Naive thymus-derived CD8-positive, alpha-beta T cell (primary cell): Measurements from ENCODE around the gene GPR27. TPM values are rescaled to one million over a fixed set of nuclear protein-coding genes. Genes with fewer than 3 reads are reported as not detected.

Experiments used
- ATAC-seq, 2 donors: fragments of 150-1000 bp; cut with Tn5 transposase in 1 of 2; sonication (Bioruptor Pico), chemical (Tn5 transposase) in 1 of 2; 1 replicate in 1 of 2; 2 replicates in 1 of 2; pipeline ENCODE4 v1.10.0; 2021; ENCODE audit warnings: mild to moderate bottlenecking in 2 of 2, moderate library complexity in 2 of 2
- POLR2A ChIA-PET: fragments of 350-600 bp; sonication (Branson Sonifier 250); formaldehyde crosslinking; loops from one replicate; lab custom pipeline; 2021; ENCODE audit warnings: antibody characterized with exemption; lab: Charles Lee
- DNase-seq, 10 donors: peaks; one replicate each; pipeline versions ENCODE4 v3.0.0 to v3.0.0-alpha.2; 2020 to 2022
- H3K27ac Mint-ChIP-seq, 10 donors: one replicate each; pipeline ENCODE4 v1.8.0; 2020 to 2022; ENCODE audit warnings: mild to moderate bottlenecking in 10 of 10, mixed read lengths in 10 of 10, moderate library complexity in 4 of 10, inconsistent platforms in 1 of 10
- H3K27me3 Mint-ChIP-seq, 5 donors: one replicate each; pipeline ENCODE4 v1.8.0; 2021 to 2022; ENCODE audit warnings: mixed read lengths in 5 of 5
- H3K36me3 Mint-ChIP-seq, 3 donors: one replicate each; pipeline ENCODE4 v1.8.0; 2020 to 2022; ENCODE audit warnings: mixed read lengths in 3 of 3, mild to moderate bottlenecking in 2 of 3, inconsistent platforms in 1 of 3
- H3K4me1 Mint-ChIP-seq, 4 donors: one replicate each; pipeline ENCODE4 v1.8.0; 2021 to 2022; ENCODE audit warnings: mixed read lengths in 4 of 4
- H3K4me3 Mint-ChIP-seq, 10 donors: one replicate each; pipeline ENCODE4 v1.8.0; 2020 to 2022; ENCODE audit warnings: mild to moderate bottlenecking in 10 of 10, mixed read lengths in 10 of 10, moderate library complexity in 6 of 10, inconsistent platforms in 1 of 10
- H3K9me3 Mint-ChIP-seq, 9 donors: one replicate each; pipeline ENCODE4 v1.8.0; 2020 to 2022; ENCODE audit warnings: mixed read lengths in 9 of 9, mild to moderate bottlenecking in 3 of 9, inconsistent platforms in 1 of 9, moderate library complexity in 1 of 9
- polyA plus RNA-seq, 3 donors: library from polyadenylated mRNA; unstranded; fragments of 300-500 nt; fragmentation: Illumina TruSeq; gene quantifications; one replicate each; pipeline ENCODE4 v1.2.3, GENCODE V29; 2021
- total RNA-seq, 8 experiments: library from RNA in 2 of 8; stranded (reverse) in 2 of 8; gene quantifications; one replicate each; pipeline ENCODE4 v1.2.3 and lab custom pipeline; 2021 to 2026

The GPR27 gene
- total and polyA plus RNA-seq, 5 experiments from 2014 or later, result 0.11 to 0.87 (median 0.17) TPM; not detected in 1

GRCh38 chr3:71796290-71796689 is 42.6 kb downstream of the GPR27 start:
- no peak overlapping the region for H3K27ac Mint-ChIP-seq
- no peak overlapping the region for H3K4me3 Mint-ChIP-seq
- H3K4me1 Mint-ChIP-seq, result peaks cover 0 to 3% (median 0%) of the 10 kb centered on the region in 4 donors
- POLR2A ChIA-PET, result no interaction called here
- ATAC-seq, result no peak
- H3K27me3 Mint-ChIP-seq, result peaks cover 0 to 19% (median 5%) of the 10 kb centered on the region in 5 donors
- DNase-seq, result no peak
- no peaks in the 10 kb centered on the region for H3K9me3 Mint-ChIP-seq
- H3K36me3 Mint-ChIP-seq, result no peaks in the 10 kb centered on the region

- no peak for ATAC-seq
- no peak overlapping the region for H3K4me3 Mint-ChIP-seq
- no peak for DNase-seq
- H3K27me3 Mint-ChIP-seq, result peaks cover 2 to 28% (median 13%) of the 10 kb centered on the region in 5 donors
- POLR2A ChIA-PET, result no interaction called here
- H3K4me1 Mint-ChIP-seq, result peaks cover 0 to 3% (median 0%) of the 10 kb centered on the region in 4 donors
- no peaks in the 10 kb centered on the region for H3K36me3 Mint-ChIP-seq
- H3K27ac Mint-ChIP-seq, result no peak overlapping the region
- no peaks in the 10 kb centered on the region for H3K9me3 Mint-ChIP-seq
Observed at GRCh38 chr3:71797455-71797854, 43.8 kb downstream of the GPR27 start.

GRCh38 chr3:71800023-71800422 is 46.4 kb downstream of the GPR27 start:
- ATAC-seq (no peak), DNase-seq (no peak)
- Mint-ChIP-seq H3K4me1 (peaks cover 0 to 3% (median 0%) of the 10 kb centered on the region in 4 donors), H3K4me3 (no peak overlapping the region), H3K27me3 (peaks cover 0 to 21% (median 17%) of the 10 kb centered on the region in 5 donors), H3K36me3 (no peaks in the 10 kb centered on the region), H3K27ac (no peak overlapping the region), H3K9me3 (no peaks in the 10 kb centered on the region)
- POLR2A ChIA-PET, result no interaction called here

GRCh38 chr3:71801986-71802385 is 48.3 kb downstream of the GPR27 start:
- POLR2A ChIA-PET, result no interaction called here
- H3K4me3 Mint-ChIP-seq, result no peak overlapping the region
- peaks cover 1 to 21% (median 16%) of the 10 kb centered on the region in 5 donors for H3K27me3 Mint-ChIP-seq
- ATAC-seq (no peak), DNase-seq (no peak)
- H3K36me3 Mint-ChIP-seq, result no peaks in the 10 kb centered on the region
- H3K27ac Mint-ChIP-seq, result no peak overlapping the region
- H3K9me3 Mint-ChIP-seq, result no peaks in the 10 kb centered on the region
- no peaks in the 10 kb centered on the region for H3K4me1 Mint-ChIP-seq

- DNase-seq (no peak), ATAC-seq (no peak)
- Mint-ChIP-seq H3K4me1 (no peaks in the 10 kb centered on the region), H3K9me3 (no peaks in the 10 kb centered on the region), H3K4me3 (no peak overlapping the region), H3K27me3 (peaks cover 1 to 21% (median 13%) of the 10 kb centered on the region in 5 donors), H3K27ac (no peak overlapping the region), H3K36me3 (no peaks in the 10 kb centered on the region)
- POLR2A ChIA-PET, result no interaction called here
Observed at GRCh38 chr3:71803248-71803647, 49.6 kb downstream of the GPR27 start.

GRCh38 chr3:71805199-71805598 is 51.5 kb downstream of the GPR27 start:
- POLR2A ChIA-PET, result no interaction called here
- DNase-seq, result no peak
- H3K4me1 Mint-ChIP-seq, result no peaks in the 10 kb centered on the region
- ATAC-seq, result no peak
- no peaks in the 10 kb centered on the region for H3K36me3 Mint-ChIP-seq
- peaks cover 1 to 15% (median 8%) of the 10 kb centered on the region in 5 donors for H3K27me3 Mint-ChIP-seq
- H3K9me3 Mint-ChIP-seq, result no peaks in the 10 kb centered on the region
- no peak overlapping the region for H3K4me3 Mint-ChIP-seq
- no peak overlapping the region for H3K27ac Mint-ChIP-seq

GRCh38 chr3:71805691-71806090 is 52.0 kb downstream of the GPR27 start:
- POLR2A ChIA-PET, result no interaction called here
- DNase-seq (no peak), ATAC-seq (no peak)
- H3K4me3 Mint-ChIP-seq, result no peak overlapping the region
- H3K27ac Mint-ChIP-seq, result no peak overlapping the region
- peaks cover 1 to 15% (median 7%) of the 10 kb centered on the region in 5 donors for H3K27me3 Mint-ChIP-seq
- H3K9me3 Mint-ChIP-seq, result no peaks in the 10 kb centered on the region
- no peaks in the 10 kb centered on the region for H3K36me3 Mint-ChIP-seq
- H3K4me1 Mint-ChIP-seq, result no peaks in the 10 kb centered on the region

Other genes starting within 250 kb of the GPR27 start
- gene FOXP1, start 170.1 kb upstream of the GPR27 start, total RNA-seq, result 100 to 1,000 TPM; 420 to 443 TPM
- 100 to 1,000 TPM; 280 to 382 (median 361) TPM for gene FOXP1, start 170.1 kb upstream of the GPR27 start, polyA plus RNA-seq
- 10 to 100 TPM; 37.8 to 38.2 TPM for gene EIF4E3, start 28.5 kb upstream of the GPR27 start, total RNA-seq
- gene EIF4E3, start 28.5 kb upstream of the GPR27 start, polyA plus RNA-seq, result 10 to 100 TPM; 23.3 to 48.3 (median 32.1) TPM
- not detected for gene PROK2, start 31.3 kb downstream of the GPR27 start, total RNA-seq
- under 1 TPM in 1 of 3 donors, not detected in 2; 0.91 TPM for gene PROK2, start 31.3 kb downstream of the GPR27 start, polyA plus RNA-seq